HCT116 (cell line): ENCODE data around the gene TIE1. TPM values are rescaled to one million over a fixed set of nuclear protein-coding genes. Genes with fewer than 3 reads are reported as not detected.

Source experiments
- ATAC-seq: fragments of 200-7000 bp; cut with Tn5 transposase; 2 replicates; pipeline ENCODE4 v1.9.1; 2020; ENCODE audit warnings: mild to moderate bottlenecking, moderate library complexity
- BruUV-seq: library from RNA; stranded (reverse); fragments of 400-500 nt; replicated peaks from 2 replicates; lab custom pipeline; 2021; lab: Mats Ljungman, UMichigan
- CTCF ChIA-PET: fragments of 300-600 bp; sonication (Branson Sonifier 250); formaldehyde crosslinking; loops from one replicate; lab custom pipeline; 2021; ENCODE audit warnings: antibody characterized with exemption; lab: Charles Lee
- POLR2A ChIA-PET: fragments of 300-600, 350-600 bp; sonication (Branson Sonifier 250); formaldehyde crosslinking; loops from one replicate; lab custom pipeline; 2021; ENCODE audit warnings: antibody characterized with exemption; lab: Charles Lee
- RAD21 ChIA-PET, 2 experiments: fragments of 300-600 bp; sonication (Branson Sonifier 250); formaldehyde crosslinking; loops; one replicate each; lab custom pipeline; 2023; ENCODE audit warnings: low total read pairs in 2 of 2; ENCODE audit not compliant: uncharacterized antibody in 2 of 2, unreplicated experiment in 2 of 2, low non-redundant PET in 1 of 2; lab: Charles Lee
- DNase-seq: peaks from one replicate; pipeline ENCODE4 v3.0.0-alpha.2; 2010; ENCODE audit warnings: low read depth, low spot score
- H2AFZ ChIP-seq: fragments of 200-600 bp; shearing (Covaris generic), sonication (generic); 2 replicates; pipeline ENCODE4 v1.6.1; 2017; ENCODE audit warnings: low read depth, mixed run types, mixed read lengths, antibody characterized with exemption, low read length; ENCODE audit not compliant: poor library complexity, severe bottlenecking
- H3K27ac ChIP-seq: 2 replicates; pipeline ENCODE4 v1.5.1; 2012; ENCODE audit warnings: low read depth, low read length
- H3K27me3 ChIP-seq: fragments of 200-600 bp; sonication (generic); 2 replicates; pipeline ENCODE4 v1.6.1; 2016; ENCODE audit warnings: mixed run types, low read length, mixed read lengths; ENCODE audit not compliant: insufficient read depth
- H3K36me3 ChIP-seq, 2 experiments: fragments of 200-500 bp in 1 of 2; fragments of 200-600 bp in 1 of 2; sonication (Bioruptor generic) in 1 of 2; sonication (generic) in 1 of 2; 2 replicates each; pipeline versions ENCODE4 v1.5.1 to v1.6.1; 2014 to 2016; ENCODE audit warnings: low read length in 2 of 2, inconsistent platforms in 1 of 2, mixed read lengths in 1 of 2, mixed run types in 1 of 2; ENCODE audit not compliant: insufficient read depth in 2 of 2, control insufficient read depth in 1 of 2
- H3K4me1 ChIP-seq, 2 experiments: fragments of 200-600 bp in 1 of 2; sonication (generic) in 1 of 2; 2 replicates each; pipeline versions ENCODE4 v1.5.1 to v1.6.1; 2012 to 2017; ENCODE audit warnings: low read length in 2 of 2, inconsistent platforms in 1 of 2, mild to moderate bottlenecking in 1 of 2, mixed read lengths in 1 of 2, mixed run types in 1 of 2, moderate library complexity in 1 of 2; ENCODE audit not compliant: insufficient read depth in 2 of 2, control insufficient read depth in 1 of 2
- H3K4me2 ChIP-seq: fragments of 200-600 bp; sonication (generic); 2 replicates; pipeline ENCODE4 v1.6.1; 2017; ENCODE audit warnings: mixed run types, low read length, mixed read lengths
- H3K4me3 ChIP-seq, 2 experiments: fragments of 200-600 bp in 1 of 2; sonication (generic) in 1 of 2; replicated peaks in 1 of 2; 2 replicates each; pipeline ENCODE4 v1.5.1; 2011 to 2016; ENCODE audit warnings: low read length in 2 of 2, control low read depth in 1 of 2, low read depth in 1 of 2, mild to moderate bottlenecking in 1 of 2, mixed read lengths in 1 of 2, mixed run types in 1 of 2
- H3K79me2 ChIP-seq: fragments of 200-600 bp; sonication (generic); 2 replicates; pipeline ENCODE4 v1.6.1; 2017; ENCODE audit warnings: mild to moderate bottlenecking, mixed run types, low read length, moderate library complexity, mixed read lengths; ENCODE audit not compliant: insufficient read depth
- H3K9ac ChIP-seq: fragments of 200-600 bp; sonication (generic); 2 replicates; pipeline ENCODE4 v1.6.1; 2016; ENCODE audit warnings: low read length, mixed read lengths
- H3K9me2 ChIP-seq: fragments of 200-600 bp; sonication (generic), shearing (Covaris generic); 2 replicates; pipeline ENCODE4 v1.6.1; 2017; ENCODE audit warnings: mixed run types, mild to moderate bottlenecking, moderate library complexity; ENCODE audit not compliant: insufficient read depth
- H3K9me3 ChIP-seq, 2 experiments: fragments of 200-500 bp in 1 of 2; fragments of 200-600 bp in 1 of 2; sonication (Bioruptor generic) in 1 of 2; sonication (generic) in 1 of 2; 2 replicates each; pipeline ENCODE4 v1.6.1; 2014 to 2017; ENCODE audit warnings: low read length in 2 of 2, mixed read lengths in 2 of 2, inconsistent platforms in 1 of 2, low read depth in 1 of 2, mild to moderate bottlenecking in 1 of 2, mixed run types in 1 of 2, moderate library complexity in 1 of 2; ENCODE audit not compliant: control insufficient read depth in 1 of 2, insufficient read depth in 1 of 2
- H4K20me1 ChIP-seq: fragments of 200-600 bp; sonication (generic), shearing (Covaris generic); 2 replicates; pipeline ENCODE4 v1.6.1; 2017; ENCODE audit warnings: mixed run types, mild to moderate bottlenecking, moderate library complexity; ENCODE audit not compliant: insufficient read depth
- ATF3 ChIP-seq: IDR thresholded peaks from 2 replicates; pipeline ENCODE4 v1.6.1; 2012
- CBX3 ChIP-seq: IDR thresholded peaks from 2 replicates; pipeline ENCODE4 v1.6.1; 2012; ENCODE audit warnings: low read depth
- CEBPB ChIP-seq: IDR thresholded peaks from 2 replicates; pipeline ENCODE4 v1.6.1; 2012; ENCODE audit warnings: low read depth
- EGR1 ChIP-seq: IDR thresholded peaks from 2 replicates; pipeline ENCODE4 v1.6.1; 2012; ENCODE audit warnings: low read depth
- EZH2 ChIP-seq: fragments of 200-600 bp; sonication (generic); IDR thresholded peaks from 2 replicates; pipeline ENCODE4 v1.6.1; 2017; ENCODE audit warnings: antibody characterized with exemption, mixed run types
- EZH2phosphoT487 ChIP-seq: fragments of 200-600 bp; IDR thresholded peaks from 2 replicates; pipeline ENCODE4 v1.6.1; 2018; ENCODE audit warnings: antibody characterized with exemption, borderline replicate concordance
- FOSL1 ChIP-seq: IDR thresholded peaks from 2 replicates; pipeline ENCODE4 v1.6.1; 2012; ENCODE audit warnings: low read depth
- JUND ChIP-seq: IDR thresholded peaks from 2 replicates; pipeline ENCODE4 v1.6.1; 2012
- POLR2A ChIP-seq: IDR thresholded peaks from 2 replicates; pipeline ENCODE4 v1.7.0; 2011; ENCODE audit warnings: borderline replicate concordance; ENCODE audit not compliant: insufficient read depth, insufficient read length; ENCODE audit errors: extremely low read depth
- POLR2AphosphoS5 ChIP-seq: IDR thresholded peaks from 2 replicates; pipeline ENCODE4 v1.6.1; 2011; ENCODE audit warnings: mild to moderate bottlenecking, low read depth, low read length, moderate library complexity
- RAD21 ChIP-seq: IDR thresholded peaks from 2 replicates; pipeline ENCODE4 v1.6.1; 2012; ENCODE audit warnings: low read depth, mild to moderate bottlenecking
- SIN3A ChIP-seq: IDR thresholded peaks from 2 replicates; pipeline ENCODE4 v1.6.1; 2012; ENCODE audit warnings: low read depth
- SP1 ChIP-seq: IDR thresholded peaks from 2 replicates; pipeline ENCODE4 v1.6.1; 2012; ENCODE audit warnings: low read depth
- SRF ChIP-seq: IDR thresholded peaks from 2 replicates; pipeline ENCODE4 v1.6.1; 2012; ENCODE audit warnings: low read depth
- TCF7L2 ChIP-seq: IDR thresholded peaks from 2 replicates; pipeline ENCODE4 v1.7.0; 2011; ENCODE audit warnings: borderline replicate concordance, inconsistent platforms; ENCODE audit not compliant: insufficient read depth, insufficient read length; ENCODE audit errors: extremely low read depth
- YY1 ChIP-seq: IDR thresholded peaks from 2 replicates; pipeline ENCODE4 v1.6.1; 2011; ENCODE audit warnings: low read length, low read depth, moderate library complexity, mild to moderate bottlenecking; ENCODE audit not compliant: insufficient replicate concordance; ENCODE audit errors: extremely low read depth
- ZFX ChIP-seq: fragments of 450-650 bp; IDR thresholded peaks from 2 replicates; pipeline ENCODE4 v1.6.1; 2017
- ZNF274 ChIP-seq: fragments of 200-500 bp; sonication (Bioruptor generic); IDR thresholded peaks from 2 replicates; pipeline ENCODE4 v1.6.1; 2014; ENCODE audit warnings: mild to moderate bottlenecking, low read depth, low read length, inconsistent platforms
- intact Hi-C: fragments of 100-400 bp; cut with micrococcal nuclease; formaldehyde crosslinking; loops from 2 replicates; pipeline ENCODE4 v1.10.0; 2022
- total RNA-seq: library from RNA; stranded (reverse); gene quantifications from one replicate; pipeline ENCODE4 v1.2.1, GENCODE V29; 2021; ENCODE audit not compliant: unreplicated experiment
- TF ChIP-seq, protein P1 (sequence below): IDR thresholded peaks from 2 replicates; pipeline ENCODE4 v1.6.1; 2011; ENCODE audit warnings: mild to moderate bottlenecking, low read length, moderate library complexity; ENCODE audit not compliant: insufficient replicate concordance; ENCODE audit errors: extremely low read depth
- TF ChIP-seq, protein P2 (sequence below): IDR thresholded peaks from 2 replicates; pipeline ENCODE4 v1.6.1; 2012; ENCODE audit warnings: low read depth
- TF ChIP-seq, protein P3 (sequence below): IDR thresholded peaks from 2 replicates; pipeline ENCODE4 v1.6.1; 2012

TIE1 gene
- total RNA-seq, 1 experiment from 2014 or later: not detected

DNA sequence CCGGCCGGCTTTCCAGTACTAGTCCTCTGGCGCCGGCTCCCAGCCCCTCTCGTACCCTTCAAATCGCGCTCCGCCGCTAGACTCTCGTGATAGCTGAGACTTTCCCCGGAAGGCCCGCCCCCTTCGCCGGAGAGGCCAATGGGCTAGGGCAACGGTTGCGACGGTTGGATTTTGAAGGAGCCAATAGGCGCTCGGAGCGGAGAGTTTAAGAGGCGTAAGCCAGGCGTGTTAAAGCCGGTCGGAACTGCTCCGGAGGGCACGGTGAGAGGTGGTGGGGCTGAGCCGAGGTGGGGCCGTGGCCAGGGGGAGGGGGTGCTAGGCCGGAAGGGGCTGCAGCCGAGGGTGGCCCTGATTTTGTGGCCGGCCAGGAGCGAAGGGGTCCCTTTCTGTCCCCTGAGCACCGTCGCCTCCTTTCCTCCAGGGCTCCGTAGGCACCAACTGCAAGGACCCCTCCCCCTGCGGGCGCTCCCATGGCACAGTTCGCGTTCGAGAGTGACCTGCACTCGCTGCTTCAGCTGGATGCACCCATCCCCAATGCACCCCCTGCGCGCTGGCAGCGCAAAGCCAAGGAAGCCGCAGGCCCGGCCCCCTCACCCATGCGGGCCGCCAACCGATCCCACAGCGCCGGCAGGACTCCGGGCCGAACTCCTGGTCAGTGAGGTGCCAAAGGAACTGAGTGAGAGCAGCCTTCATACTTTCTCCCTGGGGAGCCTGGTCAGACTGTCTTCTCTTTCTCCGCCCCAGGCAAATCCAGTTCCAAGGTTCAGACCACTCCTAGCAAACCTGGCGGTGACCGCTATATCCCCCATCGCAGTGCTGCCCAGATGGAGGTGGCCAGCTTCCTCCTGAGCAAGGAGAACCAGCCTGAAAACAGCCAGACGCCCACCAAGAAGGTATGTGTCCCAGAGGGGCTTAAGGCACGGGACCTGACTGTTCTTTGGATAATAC is 58.2 kb downstream of the TIE1 start, which contains the start of gene CDC20:
Gene CDC20 (plus strand): TSS at position 236 of the 948 bp plus-strand sequence. CDS start 235 bp downstream, at position 471.
- intact Hi-C loops: loop anchor here (1.0 kb wide), 1 partner anchor 121 kb away; no protein-coding TSS in a partner anchor
- H3K79me2 ChIP-seq: peaks cover 36% of the 10 kb centered on the region
- H3K27me3 ChIP-seq: no peaks in the 10 kb centered on the region
- no peaks in the 10 kb centered on the region for H3K9me2 ChIP-seq
- H3K4me1 ChIP-seq: peaks cover 13 to 53% of the 10 kb centered on the region in 2 experiments
- no peaks in the 10 kb centered on the region for H3K9me3 ChIP-seq
- DNase-seq (peak; percentile 96), ATAC-seq (peak; percentile 92)
- H3K4me3 ChIP-seq: peak within 1 kb of the TSS; percentile 76 to 91
- ChIA-PET CTCF (interaction anchor here (0.6 to 2.6 kb wide), 10 partner anchors 9 to 132 kb away, joined by 3 to 15 read pairs (median 6); partner anchors contain the start of gene C1orf210), RAD21 (interaction anchor here in 1 of 2 experiments (0.8 to 1.1 kb wide), 2 partner anchors 55 to 74 kb away, joined by 4 read pairs; partner anchors contain the start of gene C1orf210), POLR2A (interaction anchor here (0.6 to 2.1 kb wide), 16 partner anchors 9 to 571 kb away, joined by 3 to 26 read pairs (median 5); partner anchors contain the start of genes C1orf210 and ELOVL1)
- H3K4me2 ChIP-seq: peak within 1 kb of the TSS; percentile 83
- H4K20me1 ChIP-seq: peaks cover 3% of the 10 kb centered on the region; the same call in 1 of the 2 replicates
- peak within 1 kb of the TSS; percentile 80 for H3K27ac ChIP-seq
- no peak within 1 kb of the TSS for H2AFZ ChIP-seq
- H3K9ac ChIP-seq: peak within 1 kb of the TSS; percentile 94
- peaks cover 23 to 45% of the 10 kb centered on the region in 2 experiments for H3K36me3 ChIP-seq
- TSS peak; percentile 74 for BruUV-seq
- no peak for TF ChIP-seq RAD21
- TF ChIP-seq EZH2phosphoT487: no peak
- no peak for TF ChIP-seq CEBPB
- TF ChIP-seq ATF3: no peak
- peak; percentile 76 for TF ChIP-seq POLR2A
- no peak for TF ChIP-seq SIN3A
- TF ChIP-seq FOSL1: no peak
- peak; percentile 80 for TF ChIP-seq POLR2AphosphoS5
- TF ChIP-seq EGR1: no peak
- no peak for TF ChIP-seq EZH2
- TF ChIP-seq SRF: no peak
- peak; percentile 34 for TF ChIP-seq YY1
- TF ChIP-seq ZFX: no peak; the same call in 1 of the 2 replicates
- TF ChIP-seq, protein P1, sequence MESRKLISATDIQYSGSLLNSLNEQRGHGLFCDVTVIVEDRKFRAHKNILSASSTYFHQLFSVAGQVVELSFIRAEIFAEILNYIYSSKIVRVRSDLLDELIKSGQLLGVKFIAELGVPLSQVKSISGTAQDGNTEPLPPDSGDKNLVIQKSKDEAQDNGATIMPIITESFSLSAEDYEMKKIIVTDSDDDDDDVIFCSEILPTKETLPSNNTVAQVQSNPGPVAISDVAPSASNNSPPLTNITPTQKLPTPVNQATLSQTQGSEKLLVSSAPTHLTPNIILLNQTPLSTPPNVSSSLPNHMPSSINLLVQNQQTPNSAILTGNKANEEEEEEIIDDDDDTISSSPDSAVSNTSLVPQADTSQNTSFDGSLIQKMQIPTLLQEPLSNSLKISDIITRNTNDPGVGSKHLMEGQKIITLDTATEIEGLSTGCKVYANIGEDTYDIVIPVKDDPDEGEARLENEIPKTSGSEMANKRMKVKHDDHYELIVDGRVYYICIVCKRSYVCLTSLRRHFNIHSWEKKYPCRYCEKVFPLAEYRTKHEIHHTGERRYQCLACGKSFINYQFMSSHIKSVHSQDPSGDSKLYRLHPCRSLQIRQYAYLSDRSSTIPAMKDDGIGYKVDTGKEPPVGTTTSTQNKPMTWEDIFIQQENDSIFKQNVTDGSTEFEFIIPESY: peak; percentile 97
- TF ChIP-seq, protein P2, sequence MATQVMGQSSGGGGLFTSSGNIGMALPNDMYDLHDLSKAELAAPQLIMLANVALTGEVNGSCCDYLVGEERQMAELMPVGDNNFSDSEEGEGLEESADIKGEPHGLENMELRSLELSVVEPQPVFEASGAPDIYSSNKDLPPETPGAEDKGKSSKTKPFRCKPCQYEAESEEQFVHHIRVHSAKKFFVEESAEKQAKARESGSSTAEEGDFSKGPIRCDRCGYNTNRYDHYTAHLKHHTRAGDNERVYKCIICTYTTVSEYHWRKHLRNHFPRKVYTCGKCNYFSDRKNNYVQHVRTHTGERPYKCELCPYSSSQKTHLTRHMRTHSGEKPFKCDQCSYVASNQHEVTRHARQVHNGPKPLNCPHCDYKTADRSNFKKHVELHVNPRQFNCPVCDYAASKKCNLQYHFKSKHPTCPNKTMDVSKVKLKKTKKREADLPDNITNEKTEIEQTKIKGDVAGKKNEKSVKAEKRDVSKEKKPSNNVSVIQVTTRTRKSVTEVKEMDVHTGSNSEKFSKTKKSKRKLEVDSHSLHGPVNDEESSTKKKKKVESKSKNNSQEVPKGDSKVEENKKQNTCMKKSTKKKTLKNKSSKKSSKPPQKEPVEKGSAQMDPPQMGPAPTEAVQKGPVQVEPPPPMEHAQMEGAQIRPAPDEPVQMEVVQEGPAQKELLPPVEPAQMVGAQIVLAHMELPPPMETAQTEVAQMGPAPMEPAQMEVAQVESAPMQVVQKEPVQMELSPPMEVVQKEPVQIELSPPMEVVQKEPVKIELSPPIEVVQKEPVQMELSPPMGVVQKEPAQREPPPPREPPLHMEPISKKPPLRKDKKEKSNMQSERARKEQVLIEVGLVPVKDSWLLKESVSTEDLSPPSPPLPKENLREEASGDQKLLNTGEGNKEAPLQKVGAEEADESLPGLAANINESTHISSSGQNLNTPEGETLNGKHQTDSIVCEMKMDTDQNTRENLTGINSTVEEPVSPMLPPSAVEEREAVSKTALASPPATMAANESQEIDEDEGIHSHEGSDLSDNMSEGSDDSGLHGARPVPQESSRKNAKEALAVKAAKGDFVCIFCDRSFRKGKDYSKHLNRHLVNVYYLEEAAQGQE: no peak
- TF ChIP-seq ZNF274: no peak
- TF ChIP-seq JUND: no peak
- TF ChIP-seq, protein P3, sequence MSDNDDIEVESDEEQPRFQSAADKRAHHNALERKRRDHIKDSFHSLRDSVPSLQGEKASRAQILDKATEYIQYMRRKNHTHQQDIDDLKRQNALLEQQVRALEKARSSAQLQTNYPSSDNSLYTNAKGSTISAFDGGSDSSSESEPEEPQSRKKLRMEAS: no peak
- TF ChIP-seq SP1: no peak
- TF ChIP-seq CBX3: no peak
- no peak for TF ChIP-seq TCF7L2
